ENCODE data around the gene CDH23.

DNA sequence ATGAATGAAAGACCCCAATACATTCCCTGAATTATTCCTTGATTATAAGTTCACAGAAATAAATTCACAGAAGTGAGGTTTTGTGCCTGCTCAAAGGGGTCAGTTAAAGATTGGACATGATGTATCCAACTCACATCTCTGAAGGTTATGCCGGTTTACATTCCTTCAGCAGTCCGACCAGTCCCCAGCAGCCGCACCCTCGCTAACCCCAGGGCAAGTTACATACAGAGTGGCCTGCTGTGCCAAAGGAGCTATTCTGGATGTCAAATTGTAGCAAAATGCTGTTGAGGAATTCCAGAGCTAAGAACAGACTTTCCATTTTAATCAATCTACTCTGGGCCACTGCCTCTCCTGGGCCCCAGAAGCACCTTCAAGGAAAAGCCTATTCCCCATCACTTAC is 434.0 kb downstream of the CDH23 start:
- no peak for TF ChIP-seq ESRRA (CRISPR knock-in tag; IDR thresholded peaks at IDR 0.05; ENCODE audit: borderline replicate concordance)
- TF ChIP-seq, protein P1, sequence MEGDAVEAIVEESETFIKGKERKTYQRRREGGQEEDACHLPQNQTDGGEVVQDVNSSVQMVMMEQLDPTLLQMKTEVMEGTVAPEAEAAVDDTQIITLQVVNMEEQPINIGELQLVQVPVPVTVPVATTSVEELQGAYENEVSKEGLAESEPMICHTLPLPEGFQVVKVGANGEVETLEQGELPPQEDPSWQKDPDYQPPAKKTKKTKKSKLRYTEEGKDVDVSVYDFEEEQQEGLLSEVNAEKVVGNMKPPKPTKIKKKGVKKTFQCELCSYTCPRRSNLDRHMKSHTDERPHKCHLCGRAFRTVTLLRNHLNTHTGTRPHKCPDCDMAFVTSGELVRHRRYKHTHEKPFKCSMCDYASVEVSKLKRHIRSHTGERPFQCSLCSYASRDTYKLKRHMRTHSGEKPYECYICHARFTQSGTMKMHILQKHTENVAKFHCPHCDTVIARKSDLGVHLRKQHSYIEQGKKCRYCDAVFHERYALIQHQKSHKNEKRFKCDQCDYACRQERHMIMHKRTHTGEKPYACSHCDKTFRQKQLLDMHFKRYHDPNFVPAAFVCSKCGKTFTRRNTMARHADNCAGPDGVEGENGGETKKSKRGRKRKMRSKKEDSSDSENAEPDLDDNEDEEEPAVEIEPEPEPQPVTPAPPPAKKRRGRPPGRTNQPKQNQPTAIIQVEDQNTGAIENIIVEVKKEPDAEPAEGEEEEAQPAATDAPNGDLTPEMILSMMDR (IDR thresholded peaks at IDR 0.05): no peak
- TF ChIP-seq, protein P2, sequence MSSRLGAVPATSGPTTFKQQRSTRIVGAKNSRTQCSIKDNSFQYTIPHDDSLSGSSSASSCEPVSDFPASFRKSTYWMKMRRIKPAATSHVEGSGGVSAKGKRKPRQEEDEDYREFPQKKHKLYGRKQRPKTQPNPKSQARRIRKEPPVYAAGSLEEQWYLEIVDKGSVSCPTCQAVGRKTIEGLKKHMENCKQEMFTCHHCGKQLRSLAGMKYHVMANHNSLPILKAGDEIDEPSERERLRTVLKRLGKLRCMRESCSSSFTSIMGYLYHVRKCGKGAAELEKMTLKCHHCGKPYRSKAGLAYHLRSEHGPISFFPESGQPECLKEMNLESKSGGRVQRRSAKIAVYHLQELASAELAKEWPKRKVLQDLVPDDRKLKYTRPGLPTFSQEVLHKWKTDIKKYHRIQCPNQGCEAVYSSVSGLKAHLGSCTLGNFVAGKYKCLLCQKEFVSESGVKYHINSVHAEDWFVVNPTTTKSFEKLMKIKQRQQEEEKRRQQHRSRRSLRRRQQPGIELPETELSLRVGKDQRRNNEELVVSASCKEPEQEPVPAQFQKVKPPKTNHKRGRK (CRISPR knock-in tag; IDR thresholded peaks at IDR 0.05; ENCODE audit: borderline replicate concordance): no peak
- TF ChIP-seq, protein P3, sequence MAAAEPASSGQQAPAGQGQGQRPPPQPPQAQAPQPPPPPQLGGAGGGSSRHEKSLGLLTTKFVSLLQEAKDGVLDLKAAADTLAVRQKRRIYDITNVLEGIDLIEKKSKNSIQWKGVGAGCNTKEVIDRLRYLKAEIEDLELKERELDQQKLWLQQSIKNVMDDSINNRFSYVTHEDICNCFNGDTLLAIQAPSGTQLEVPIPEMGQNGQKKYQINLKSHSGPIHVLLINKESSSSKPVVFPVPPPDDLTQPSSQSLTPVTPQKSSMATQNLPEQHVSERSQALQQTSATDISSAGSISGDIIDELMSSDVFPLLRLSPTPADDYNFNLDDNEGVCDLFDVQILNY (CRISPR knock-in tag; IDR thresholded peaks at IDR 0.05): no peak
- TF ChIP-seq, protein P4, sequence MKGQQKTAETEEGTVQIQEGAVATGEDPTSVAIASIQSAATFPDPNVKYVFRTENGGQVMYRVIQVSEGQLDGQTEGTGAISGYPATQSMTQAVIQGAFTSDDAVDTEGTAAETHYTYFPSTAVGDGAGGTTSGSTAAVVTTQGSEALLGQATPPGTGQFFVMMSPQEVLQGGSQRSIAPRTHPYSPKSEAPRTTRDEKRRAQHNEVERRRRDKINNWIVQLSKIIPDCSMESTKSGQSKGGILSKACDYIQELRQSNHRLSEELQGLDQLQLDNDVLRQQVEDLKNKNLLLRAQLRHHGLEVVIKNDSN (CRISPR knock-in tag; IDR thresholded peaks at IDR 0.05): no peak
- no peak for TF ChIP-seq SP1 (CRISPR knock-in tag; conservative IDR thresholded peaks at IDR 0.05)
- TF ChIP-seq ZNF232 (CRISPR knock-in tag; IDR thresholded peaks at IDR 0.05): no peak
- TF ChIP-seq JAZF1 (CRISPR knock-in tag; IDR thresholded peaks at IDR 0.05): no peak
- no peak for TF ChIP-seq NR1H2 (CRISPR knock-in tag; IDR thresholded peaks at IDR 0.05)
- TF ChIP-seq, protein P5, sequence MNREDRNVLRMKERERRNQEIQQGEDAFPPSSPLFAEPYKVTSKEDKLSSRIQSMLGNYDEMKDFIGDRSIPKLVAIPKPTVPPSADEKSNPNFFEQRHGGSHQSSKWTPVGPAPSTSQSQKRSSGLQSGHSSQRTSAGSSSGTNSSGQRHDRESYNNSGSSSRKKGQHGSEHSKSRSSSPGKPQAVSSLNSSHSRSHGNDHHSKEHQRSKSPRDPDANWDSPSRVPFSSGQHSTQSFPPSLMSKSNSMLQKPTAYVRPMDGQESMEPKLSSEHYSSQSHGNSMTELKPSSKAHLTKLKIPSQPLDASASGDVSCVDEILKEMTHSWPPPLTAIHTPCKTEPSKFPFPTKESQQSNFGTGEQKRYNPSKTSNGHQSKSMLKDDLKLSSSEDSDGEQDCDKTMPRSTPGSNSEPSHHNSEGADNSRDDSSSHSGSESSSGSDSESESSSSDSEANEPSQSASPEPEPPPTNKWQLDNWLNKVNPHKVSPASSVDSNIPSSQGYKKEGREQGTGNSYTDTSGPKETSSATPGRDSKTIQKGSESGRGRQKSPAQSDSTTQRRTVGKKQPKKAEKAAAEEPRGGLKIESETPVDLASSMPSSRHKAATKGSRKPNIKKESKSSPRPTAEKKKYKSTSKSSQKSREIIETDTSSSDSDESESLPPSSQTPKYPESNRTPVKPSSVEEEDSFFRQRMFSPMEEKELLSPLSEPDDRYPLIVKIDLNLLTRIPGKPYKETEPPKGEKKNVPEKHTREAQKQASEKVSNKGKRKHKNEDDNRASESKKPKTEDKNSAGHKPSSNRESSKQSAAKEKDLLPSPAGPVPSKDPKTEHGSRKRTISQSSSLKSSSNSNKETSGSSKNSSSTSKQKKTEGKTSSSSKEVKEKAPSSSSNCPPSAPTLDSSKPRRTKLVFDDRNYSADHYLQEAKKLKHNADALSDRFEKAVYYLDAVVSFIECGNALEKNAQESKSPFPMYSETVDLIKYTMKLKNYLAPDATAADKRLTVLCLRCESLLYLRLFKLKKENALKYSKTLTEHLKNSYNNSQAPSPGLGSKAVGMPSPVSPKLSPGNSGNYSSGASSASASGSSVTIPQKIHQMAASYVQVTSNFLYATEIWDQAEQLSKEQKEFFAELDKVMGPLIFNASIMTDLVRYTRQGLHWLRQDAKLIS (CRISPR knock-in tag; IDR thresholded peaks at IDR 0.05; ENCODE audit: borderline replicate concordance): no peak
- no peak for TF ChIP-seq ZNF263 (CRISPR knock-in tag; IDR thresholded peaks at IDR 0.05; ENCODE audit: low read depth)
- no peak for TF ChIP-seq ZNF138 (CRISPR knock-in tag; conservative IDR thresholded peaks at IDR 0.05)
- TF ChIP-seq TEAD1 (CRISPR knock-in tag; IDR thresholded peaks at IDR 0.05): no peak

Measured in WTC11 (cell line).